GM21381 (cell line): ENCODE results near the gene ZCWPW1.

Experiments
- ATAC-seq: cut with Tn5 transposase; IDR thresholded peaks from one replicate; pipeline ENCODE4 v1.9.1; 2021; ENCODE audit warnings: mild to moderate bottlenecking, moderate library complexity; ENCODE audit not compliant: unreplicated experiment

Gene ZCWPW1

GRCh38 chr7:100433592-100434296 lies 5.2 kb upstream of the ZCWPW1 start:
- no peak for ATAC-seq

GRCh38 chr7:100433276-100433591 lies 4.7 kb upstream of the ZCWPW1 start:
- no peak for ATAC-seq

GRCh38 chr7:100432621-100433275 lies 4.2 kb upstream of the ZCWPW1 start:
- ATAC-seq = no peak

DNA sequence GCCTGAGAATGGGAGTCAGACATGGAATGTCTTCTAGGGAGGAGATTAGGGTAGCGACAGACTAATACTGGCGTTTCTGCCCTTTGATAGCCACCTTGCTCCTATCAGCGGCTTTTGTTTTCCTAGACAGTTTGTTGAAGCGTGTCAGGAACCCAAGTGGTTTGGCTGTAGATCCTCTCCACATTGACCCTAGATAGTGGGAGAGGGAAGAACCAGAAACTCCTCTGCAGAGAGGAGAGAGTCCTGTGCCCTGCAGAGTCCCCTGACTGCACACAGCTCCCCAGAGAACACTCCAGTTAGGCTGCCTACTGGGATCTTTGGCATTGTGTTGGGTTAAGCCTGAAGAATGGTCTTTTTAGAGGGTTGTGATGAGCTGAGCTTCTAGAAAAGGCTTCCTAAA lies 3.5 kb upstream of the ZCWPW1 start:
- ATAC-seq = no peak

DNA sequence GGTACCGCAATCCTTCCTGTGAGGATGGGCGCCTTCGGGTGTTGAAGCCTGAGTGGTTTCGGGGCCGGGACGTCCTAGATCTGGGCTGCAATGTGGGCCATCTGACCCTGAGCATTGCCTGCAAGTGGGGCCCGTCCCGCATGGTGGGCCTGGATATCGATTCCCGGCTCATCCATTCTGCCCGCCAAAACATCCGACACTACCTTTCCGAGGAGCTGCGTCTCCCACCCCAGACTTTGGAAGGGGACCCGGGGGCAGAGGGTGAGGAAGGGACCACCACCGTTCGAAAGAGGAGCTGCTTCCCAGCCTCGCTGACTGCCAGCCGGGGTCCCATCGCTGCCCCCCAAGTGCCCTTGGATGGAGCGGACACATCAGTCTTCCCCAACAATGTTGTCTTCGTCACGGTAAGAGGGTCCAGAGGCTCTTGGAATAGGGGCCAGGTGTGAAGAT lies 2.8 kb upstream of the ZCWPW1 start:
- no peak for ATAC-seq

GRCh38 chr7:100430493-100431285 lies 2.2 kb upstream of the ZCWPW1 start:
- ATAC-seq = no peak

DNA sequence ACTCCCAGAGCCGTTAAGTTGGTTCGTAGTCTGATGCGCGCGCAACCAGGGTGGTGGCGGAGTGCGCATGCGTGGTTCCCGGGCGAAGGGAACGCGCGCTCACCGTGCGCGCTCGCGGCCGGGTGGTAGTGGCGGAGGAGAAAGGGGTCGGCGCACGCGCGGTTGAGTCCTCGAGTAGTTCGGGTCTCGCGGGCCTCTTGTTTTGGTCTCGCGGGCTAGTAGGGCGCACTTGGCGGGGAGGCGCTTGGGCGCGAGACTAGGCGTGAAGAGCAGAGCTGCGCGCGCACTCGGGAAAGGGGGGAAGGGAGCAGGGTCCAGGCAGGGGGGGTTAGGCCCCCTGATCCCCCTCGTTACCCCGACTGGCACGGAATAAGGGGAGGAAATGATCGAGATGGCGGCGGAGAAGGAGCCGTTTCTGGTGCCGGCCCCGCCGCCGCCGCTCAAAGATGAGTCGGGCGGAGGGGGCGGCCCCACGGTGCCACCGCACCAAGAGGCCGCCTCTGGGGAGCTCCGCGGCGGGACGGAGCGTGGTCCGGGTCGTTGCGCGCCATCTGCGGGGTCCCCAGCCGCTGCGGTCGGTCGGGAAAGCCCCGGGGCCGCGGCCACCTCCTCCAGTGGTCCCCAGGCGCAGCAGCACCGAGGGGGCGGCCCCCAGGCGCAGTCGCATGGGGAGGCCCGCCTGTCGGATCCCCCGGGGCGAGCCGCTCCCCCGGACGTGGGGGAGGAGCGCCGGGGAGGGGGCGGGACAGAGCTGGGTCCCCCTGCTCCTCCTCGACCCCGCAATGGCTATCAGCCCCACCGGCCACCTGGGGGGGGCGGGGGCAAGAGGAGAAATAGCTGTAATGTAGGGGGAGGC lies 1.4 kb upstream of the ZCWPW1 start, which contains the start of gene MEPCE:
Gene MEPCE (plus strand): TSS at position 195 of the 856 bp plus-strand sequence. CDS start 188 bp downstream, at position 383.
- peak; percentile 37 for ATAC-seq

GRCh38 chr7:100428967-100429636 lies 599 bp upstream of the ZCWPW1 start:
- peak; percentile 40 for ATAC-seq

DNA sequence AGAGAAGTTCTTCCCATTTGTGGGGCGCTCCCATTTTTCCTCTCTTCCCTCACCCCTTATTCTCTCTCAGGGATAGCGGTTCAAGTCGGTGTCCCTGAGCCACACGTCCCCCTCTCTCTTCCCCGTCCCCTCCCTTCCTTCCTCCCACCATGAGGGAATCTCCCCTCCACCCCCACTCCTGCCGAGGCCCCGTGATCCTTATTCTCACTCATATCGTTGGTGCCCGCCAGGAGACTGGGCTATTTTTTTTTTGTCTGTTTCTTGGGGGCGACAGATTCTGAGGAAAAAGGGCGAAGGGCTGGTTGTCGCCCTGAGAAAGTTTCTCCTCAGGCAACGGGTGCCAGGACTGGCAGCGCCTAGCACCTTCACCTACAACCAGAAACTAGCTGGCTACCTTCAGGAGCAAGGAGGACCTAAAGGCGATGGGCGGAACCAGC lies 723 bp downstream of the ZCWPW1 start:
- ATAC-seq = no peak

GRCh38 chr7:100426516-100426915 lies 2.0 kb downstream of the ZCWPW1 start:
- no peak for ATAC-seq

DNA sequence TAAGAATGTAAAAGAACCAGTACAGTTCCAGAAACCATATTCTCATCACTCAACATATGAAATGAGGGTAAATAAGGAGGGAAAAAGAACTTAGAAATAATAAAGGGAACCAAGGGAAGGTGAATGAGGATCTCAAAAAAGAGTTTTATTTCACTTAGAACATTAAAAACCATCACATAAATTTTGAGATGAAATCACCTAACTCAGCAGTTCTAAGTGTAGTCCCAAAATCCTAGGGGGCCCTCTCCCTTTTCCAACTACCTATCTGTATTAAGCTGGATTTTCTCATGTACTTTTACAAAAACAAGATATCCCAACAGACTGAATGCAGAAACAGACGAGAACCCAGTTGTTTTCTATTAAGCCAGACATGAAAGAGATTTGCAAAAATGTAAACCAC lies 3.2 kb downstream of the ZCWPW1 start:
- ATAC-seq = no peak

DNA sequence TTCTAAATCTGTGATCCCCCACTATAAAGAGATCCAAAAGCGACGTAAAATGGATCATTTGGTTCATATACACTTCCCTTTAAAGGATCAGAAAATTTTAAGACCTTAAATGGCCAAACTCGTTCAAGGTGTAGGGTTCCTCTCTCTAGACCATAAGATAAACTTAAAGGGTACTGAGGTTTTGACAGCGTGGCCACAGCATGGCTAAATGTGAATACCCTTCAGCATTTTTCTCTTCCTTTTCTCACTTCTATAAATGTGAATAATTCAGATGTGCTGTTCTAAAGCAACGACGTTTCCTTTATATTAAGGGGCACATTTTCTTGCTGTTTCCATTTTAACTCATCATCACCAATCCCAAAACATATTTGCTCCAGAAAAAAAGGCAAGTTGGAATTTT lies 5.2 kb downstream of the ZCWPW1 start:
- ATAC-seq = no peak

DNA sequence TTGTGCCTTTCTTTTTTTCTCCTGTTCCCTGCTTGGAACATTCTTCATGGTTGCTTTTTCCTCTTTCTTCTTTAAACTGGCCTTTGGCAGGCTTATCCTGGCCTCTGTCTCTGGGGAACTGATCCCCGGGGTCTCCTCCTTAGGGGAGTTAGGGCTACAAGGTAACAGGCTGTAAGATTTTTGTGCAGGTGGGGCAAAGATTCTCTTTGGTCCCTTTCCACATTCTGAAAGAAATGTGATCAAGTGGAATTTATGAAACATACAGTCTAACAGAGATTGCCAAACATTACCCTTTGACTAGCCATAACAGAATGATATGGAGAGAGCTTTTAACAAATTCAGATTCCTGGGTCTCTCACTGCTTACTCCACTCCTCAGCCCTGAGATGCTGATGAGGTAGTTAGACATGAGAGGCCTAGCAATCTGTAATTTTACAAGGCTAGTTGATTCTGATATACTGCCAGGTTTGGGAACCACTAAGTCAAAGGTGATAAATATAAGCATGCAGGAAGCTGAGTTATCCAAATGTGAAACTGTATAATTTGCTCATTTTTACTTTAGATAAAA lies 8.8 kb downstream of the ZCWPW1 start:
- no peak for ATAC-seq

- no peak for ATAC-seq
These were observed 9.4 kb downstream of the ZCWPW1 start for GRCh38 chr7:100418930-100419659.

GRCh38 chr7:100415448-100415847 lies 13.1 kb downstream of the ZCWPW1 start:
- ATAC-seq = no peak

DNA sequence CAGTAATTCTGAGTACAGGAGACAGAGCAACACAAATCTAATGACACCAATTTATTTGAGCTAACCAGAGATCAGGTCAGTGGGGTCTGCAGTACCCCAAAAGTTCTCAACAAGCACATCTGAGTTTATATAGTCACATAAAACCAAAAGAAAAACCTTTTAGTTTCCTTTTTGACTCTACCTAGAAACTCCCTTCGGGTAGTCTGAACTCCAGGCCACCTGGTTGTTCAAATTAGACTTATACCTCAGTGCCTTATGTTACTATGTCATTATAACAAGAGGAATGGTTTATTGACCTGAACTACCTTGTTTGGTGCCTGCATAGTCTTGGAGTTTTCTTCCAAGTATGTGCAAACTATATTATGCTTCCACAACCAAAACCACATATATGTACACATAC lies 14.6 kb downstream of the ZCWPW1 start:
- ATAC-seq = no peak

- ATAC-seq = no peak
These were observed 15.2 kb downstream of the ZCWPW1 start for GRCh38 chr7:100413346-100413745.

DNA sequence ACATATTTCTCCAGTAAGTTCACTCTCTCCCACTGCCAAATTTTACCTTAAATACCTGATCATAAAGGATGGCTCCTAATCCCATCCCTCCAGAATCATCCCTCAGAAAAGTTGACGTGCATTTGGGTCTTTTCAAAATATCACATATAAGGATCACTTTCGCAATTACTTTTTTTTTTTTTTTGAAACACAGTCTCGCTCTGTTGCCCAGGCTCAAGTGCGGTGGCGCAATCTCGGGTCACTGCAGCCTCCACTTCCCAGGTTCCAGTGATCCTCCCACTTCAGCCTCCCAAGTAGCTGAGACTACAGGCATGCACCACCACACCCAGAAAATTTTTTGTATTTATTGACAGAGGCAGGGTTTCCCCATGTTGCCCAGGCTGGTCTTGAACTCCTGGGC lies 17.4 kb downstream of the ZCWPW1 start:
- ATAC-seq = no peak
